Bronchial epithelial cell (primary cell): ENCODE data around the gene TRIM2. TPM values are rescaled to one million over a fixed set of nuclear protein-coding genes. Genes with fewer than 3 reads are reported as not detected.

ENCODE experiments used
- DNase-seq: peaks from one replicate; pipeline ENCODE4 v3.0.0-alpha.2; 2010; ENCODE audit warnings: low read depth
- FAIRE-seq: peaks from 2 replicates; lab custom pipeline; 2011; peaks lifted over from hg19 to GRCh38; lab: Jason Lieb, UNC
- H3K27me3 ChIP-seq: 2 replicates; pipeline ENCODE4 v1.5.1; 2011; ENCODE audit warnings: low read length; ENCODE audit not compliant: control insufficient read depth, insufficient read depth
- H3K36me3 ChIP-seq: 2 replicates; pipeline ENCODE4 v1.5.1; 2011; ENCODE audit warnings: low read length; ENCODE audit not compliant: control insufficient read depth, insufficient read depth
- H3K4me3 ChIP-seq: 2 replicates; pipeline ENCODE4 v1.5.1; 2011; ENCODE audit warnings: mild to moderate bottlenecking, low read depth, low read length, control low read depth
- CTCF ChIP-seq: IDR thresholded peaks from 2 replicates; pipeline ENCODE4 v1.5.1; 2011; ENCODE audit warnings: mild to moderate bottlenecking, moderate library complexity, low read length, control low read depth, inconsistent platforms; ENCODE audit not compliant: insufficient read depth, severe bottlenecking
- total RNA-seq: library from RNA; depleted of rRNA; stranded (reverse); fragments of >200 nt; gene quantifications from 2 replicates; pipeline ENCODE4 v1.2.1, GENCODE V29; 2014

The TRIM2 gene
- total RNA-seq, 1 donor from 2014 or later: 7.1 TPM

- no peak for FAIRE-seq
- peak; percentile 38 for DNase-seq
- Histone ChIP-seq H3K27me3 (no peaks in the 10 kb centered on the region), H3K36me3 (no peaks in the 10 kb centered on the region), H3K4me3 (no peak overlapping the region)
- TF ChIP-seq CTCF: no peak
These were observed 30.6 kb downstream of the TRIM2 start for GRCh38 chr4:153234885-153235284.

DNA sequence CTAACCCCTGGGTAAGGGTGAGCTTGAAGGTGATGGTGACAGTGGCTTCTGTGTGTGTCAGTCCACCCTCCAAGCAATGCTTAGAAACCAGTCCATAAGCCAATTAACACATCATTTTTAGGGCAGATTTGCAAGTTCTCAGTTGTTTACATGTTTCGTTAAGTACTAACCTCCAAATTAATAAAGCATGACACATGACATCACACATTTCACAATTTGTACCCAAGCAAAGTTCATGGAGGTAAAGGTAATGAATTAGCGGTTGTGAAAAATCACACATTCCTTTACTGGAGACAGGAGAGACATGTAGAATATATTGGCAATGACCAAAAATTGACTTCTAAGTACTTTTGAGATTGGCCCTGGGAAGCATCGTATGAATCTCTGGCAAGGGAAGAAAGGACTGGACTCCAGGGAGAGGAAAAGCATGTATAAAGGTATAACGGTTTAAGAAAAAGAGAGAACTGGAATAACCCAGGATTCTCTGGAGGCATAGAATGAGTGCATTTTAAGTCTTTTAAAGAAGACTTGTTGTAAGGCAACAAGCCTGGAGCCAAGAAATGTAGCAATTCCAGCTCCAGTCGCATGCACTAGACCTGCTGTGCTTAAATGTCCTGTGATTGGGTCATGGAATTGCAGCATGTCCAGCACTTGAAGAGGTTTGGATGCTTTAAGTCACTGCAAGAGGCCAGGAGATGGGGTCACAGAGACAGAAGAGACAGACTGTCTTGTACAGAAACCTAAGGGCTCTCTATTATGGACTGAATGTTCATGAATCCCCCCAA is 34.1 kb downstream of the TRIM2 start:
- no peaks in the 10 kb centered on the region for H3K27me3 ChIP-seq
- FAIRE-seq (no peak), DNase-seq (no peak)
- no peak overlapping the region for H3K4me3 ChIP-seq
- TF ChIP-seq CTCF: no peak
- H3K36me3 ChIP-seq: no peaks in the 10 kb centered on the region

DNA sequence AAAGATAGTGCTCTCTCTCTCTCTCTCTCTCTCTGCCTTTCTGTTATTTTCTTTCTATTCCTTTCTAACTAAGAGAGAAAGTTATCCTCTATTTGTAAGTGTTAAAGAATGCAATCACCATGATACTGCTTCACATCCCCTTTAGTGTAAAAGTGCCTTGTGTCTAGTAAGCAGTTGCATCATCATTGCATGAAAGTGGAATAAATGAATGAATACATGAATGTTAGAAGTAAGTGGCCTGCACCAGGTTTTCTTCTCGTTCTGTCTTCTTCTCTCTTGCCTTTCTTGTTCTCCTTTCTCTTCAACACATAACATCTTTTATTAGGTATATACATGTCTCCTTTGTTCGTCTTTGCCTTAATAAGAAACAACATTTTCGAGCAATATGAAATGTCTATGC is 35.2 kb downstream of the TRIM2 start:
- no peak for DNase-seq
- no peak for TF ChIP-seq CTCF
- Histone ChIP-seq H3K36me3 (no peaks in the 10 kb centered on the region), H3K4me3 (no peak overlapping the region), H3K27me3 (no peaks in the 10 kb centered on the region)
- FAIRE-seq: no peak

DNA sequence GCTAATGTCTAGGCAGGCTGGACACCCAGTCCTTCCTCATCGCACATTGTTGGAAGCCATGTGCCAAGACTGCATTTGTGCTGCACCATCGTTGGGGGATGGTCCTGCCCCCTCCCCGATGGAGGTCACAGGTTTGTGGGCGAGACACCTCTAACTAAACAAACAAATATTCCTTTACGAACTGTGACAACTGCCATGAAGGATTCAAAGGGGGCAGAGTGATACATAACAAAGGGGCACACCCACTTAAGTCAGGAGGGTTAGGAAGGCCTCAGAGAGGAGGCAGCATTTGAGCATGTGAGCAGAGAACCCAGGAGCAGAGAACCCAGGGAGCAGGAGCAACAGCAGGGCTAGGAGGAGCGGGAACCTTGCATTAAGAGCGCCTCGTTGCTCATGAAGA is 37.1 kb downstream of the TRIM2 start:
- no peak for TF ChIP-seq CTCF
- FAIRE-seq (no peak), DNase-seq (no peak)
- H3K27me3 ChIP-seq: no peaks in the 10 kb centered on the region
- no peaks in the 10 kb centered on the region for H3K36me3 ChIP-seq
- H3K4me3 ChIP-seq: no peak overlapping the region

- H3K4me3 ChIP-seq: no peak overlapping the region
- no peak for TF ChIP-seq CTCF
- DNase-seq (no peak), FAIRE-seq (no peak)
- H3K27me3 ChIP-seq: no peaks in the 10 kb centered on the region
- no peaks in the 10 kb centered on the region for H3K36me3 ChIP-seq
These were observed 38.0 kb downstream of the TRIM2 start for GRCh38 chr4:153241970-153242838.
